ENCODE measurements around the gene IRGQ.

GRCh38 chr19:43594081-43594697, 1.7 kb downstream of the IRGQ start:
- no peak for TF ChIP-seq CTCF (IDR thresholded peaks at IDR 0.05)
- TF ChIP-seq POLR2A (IDR thresholded peaks at IDR 0.05): no peak
